K562 (cell line): ENCODE measurements around the gene TGM5. TPM values are rescaled to one million over a fixed set of nuclear protein-coding genes. Genes with fewer than 3 reads are reported as not detected.

Experiments
- CREB3 ChIP-seq: fragments of 450-650 bp; conservative IDR thresholded peaks from 2 replicates; pipeline ENCODE4 v1.6.1; 2016; ENCODE audit warnings: missing genetic modification characterization, low read depth, mild to moderate bottlenecking, missing compliant biosample characterization, moderate library complexity
- EP300 ChIP-seq: IDR thresholded peaks from 2 replicates; pipeline ENCODE4 v1.6.1; 2012; ENCODE audit warnings: low read length, improper control_type of control experiment
- FOXA1 ChIP-seq: fragments of 450-650 bp; IDR thresholded peaks from 2 replicates; pipeline ENCODE4 v1.6.1; 2016; ENCODE audit warnings: mild to moderate bottlenecking, borderline replicate concordance
- FOXJ2 ChIP-seq: fragments of 200-800 bp; sonication (Bioruptor generic); IDR thresholded peaks from 2 replicates; pipeline ENCODE4 v1.6.1; 2016; ENCODE audit warnings: missing genetic modification characterization, missing compliant biosample characterization
- GATA2 ChIP-seq: sonication (generic); formaldehyde crosslinking; IDR thresholded peaks from 2 replicates; pipeline ENCODE4 v1.4.0; 2020; ENCODE audit warnings: mild to moderate bottlenecking, missing genetic modification reagents
- HMGN3 ChIP-seq: IDR thresholded peaks from 2 replicates; pipeline ENCODE4 v1.6.1; 2011; ENCODE audit warnings: borderline replicate concordance, low read depth, mild to moderate bottlenecking, mixed read lengths, low read length; ENCODE audit not compliant: insufficient read length; ENCODE audit errors: extremely low read depth
- IRF2 ChIP-seq: sonication (generic); formaldehyde crosslinking; IDR thresholded peaks from 2 replicates; pipeline ENCODE4 v1.8.1; 2022; ENCODE audit warnings: mild to moderate bottlenecking, missing genetic modification reagents
- NFRKB ChIP-seq: fragments of 450-650 bp; IDR thresholded peaks from 2 replicates; pipeline ENCODE4 v1.6.1; 2016; ENCODE audit warnings: low read depth
- NFYB ChIP-seq: IDR thresholded peaks from 2 replicates; pipeline ENCODE4 v1.6.1; 2011; ENCODE audit warnings: mild to moderate bottlenecking, moderate library complexity; ENCODE audit not compliant: insufficient read length; ENCODE audit errors: extremely low read depth
- NR1H2 ChIP-seq: sonication (generic); formaldehyde crosslinking; IDR thresholded peaks from 2 replicates; pipeline ENCODE4 v1.4.0; 2020; ENCODE audit warnings: mild to moderate bottlenecking, missing genetic modification reagents
- PREB ChIP-seq: sonication (generic); formaldehyde crosslinking; IDR thresholded peaks from 2 replicates; pipeline ENCODE4 v1.8.1; 2023; ENCODE audit warnings: mild to moderate bottlenecking, missing genetic modification reagents
- PURB ChIP-seq: sonication (generic); formaldehyde crosslinking; IDR thresholded peaks from 2 replicates; pipeline ENCODE4 v1.9.0; 2021; ENCODE audit warnings: low read depth, mild to moderate bottlenecking, missing genetic modification reagents
- RBBP5 ChIP-seq: fragments of 200-600 bp; sonication (generic); IDR thresholded peaks from 2 replicates; pipeline ENCODE4 v1.6.1; 2012; ENCODE audit warnings: borderline replicate concordance, mild to moderate bottlenecking, low read length, control low read depth, inconsistent platforms; ENCODE audit not compliant: insufficient read depth, poor library complexity, severe bottlenecking
- RBM22 ChIP-seq: fragments of 200-400 bp; formaldehyde crosslinking; IDR thresholded peaks from 2 replicates; pipeline ENCODE4 v1.6.1; 2018; ENCODE audit warnings: low read length, low read depth; ENCODE audit not compliant: poor library complexity, severe bottlenecking
- SRF ChIP-seq, 2 experiments: fragments of 250-450, 450-650 bp in 1 of 2; sonication (Bioruptor Pico) in 1 of 2; sonication (generic) in 1 of 2; formaldehyde crosslinking; IDR thresholded peaks; 2 replicates each; pipeline versions ENCODE4 v1.5.0 to v1.5.1; 2020 to 2022; ENCODE audit warnings: mild to moderate bottlenecking in 1 of 2, missing genetic modification reagents in 1 of 2
- TAF15 ChIP-seq: fragments of 200-400 bp; formaldehyde crosslinking; IDR thresholded peaks from 2 replicates; pipeline ENCODE4 v1.6.1; 2017; ENCODE audit warnings: mild to moderate bottlenecking, low read depth, low read length, moderate library complexity
- TBP ChIP-seq: optimal IDR thresholded peaks from 2 replicates; pipeline ENCODE3; 2011; ENCODE audit warnings: low read depth, low read length, improper control_type of control experiment
- TEAD1 ChIP-seq, 2 experiments: fragments of 450-650 bp in 1 of 2; sonication (generic) in 1 of 2; formaldehyde crosslinking; IDR thresholded peaks; 2 replicates each; pipeline versions ENCODE4 v1.4.0 to v1.8.0; 2020 to 2022; ENCODE audit warnings: mild to moderate bottlenecking in 2 of 2, missing genetic modification reagents in 1 of 2
- TEAD2 ChIP-seq: fragments of 450-650 bp; IDR thresholded peaks from 2 replicates; pipeline ENCODE4 v1.6.1; 2016; ENCODE audit warnings: missing genetic modification characterization, control low read depth, missing compliant biosample characterization
- THRB ChIP-seq: fragments of 450-650 bp; formaldehyde crosslinking; conservative IDR thresholded peaks from 2 replicates; pipeline ENCODE4 v1.4.0; 2022; ENCODE audit warnings: mild to moderate bottlenecking, missing genetic modification characterization
- TRIM28 ChIP-seq: fragments of 450-650 bp; IDR thresholded peaks from 2 replicates; pipeline ENCODE4 v1.6.1; 2017
- ZEB2 ChIP-seq: fragments of 450-650 bp; IDR thresholded peaks from 2 replicates; pipeline ENCODE4 v1.6.1; 2016
- ZNF124 ChIP-seq: sonication (generic); formaldehyde crosslinking; IDR thresholded peaks from 2 replicates; pipeline ENCODE4 v1.8.1; 2022; ENCODE audit warnings: missing genetic modification reagents
- ZNF146 ChIP-seq: IDR thresholded peaks from one replicate; pipeline ENCODE4 v1.6.1; 2018; ENCODE audit warnings: missing compliant biosample characterization; ENCODE audit not compliant: unreplicated experiment
- ZNF551 ChIP-seq: fragments of 250-450 bp; sonication (Bioruptor Pico); IDR thresholded peaks from 2 replicates; pipeline ENCODE4 v1.5.0; 2021; ENCODE audit warnings: mild to moderate bottlenecking, moderate library complexity
- ZNF695 ChIP-seq: fragments of 450-650 bp; formaldehyde crosslinking; IDR thresholded peaks from 2 replicates; pipeline ENCODE4 v1.4.0; 2020; ENCODE audit warnings: mild to moderate bottlenecking, moderate library complexity
- ZNF717 ChIP-seq: fragments of 250-450 bp; sonication (Bioruptor Pico); IDR thresholded peaks from 2 replicates; pipeline ENCODE4 v1.5.0; 2021
- ZSCAN29 ChIP-seq: fragments of 450-650 bp; IDR thresholded peaks from 2 replicates; pipeline ENCODE4 v1.6.1; 2017
- polyA plus RNA-seq, 8 experiments: library from polyadenylated mRNA; depleted of rRNA in 4 of 8; stranded (reverse) in 5 of 8; unstranded in 3 of 8; fragments of >200 nt; fragmentation: Nextera tagmentation in 2 of 8; fragmentation: Illumina TruSeq in 1 of 8; extraction: Ambion mirVana in 2 of 8; extraction: Trizol in 1 of 8; gene quantifications; 2 replicates each; pipeline versions ENCODE4 v1.2.1 to v1.2.3, GENCODE V29; 2011 to 2014; ENCODE audit warnings: inconsistent platforms in 1 of 8, missing spikeins in 1 of 8
- total RNA-seq, 7 experiments: library from RNA; depleted of rRNA in 6 of 7; stranded (reverse); fragments of >200 nt in 6 of 7; fragmentation: Illumina TruSeq in 2 of 7; extraction: Trizol in 2 of 7; gene quantifications; 2 replicates each; pipeline versions ENCODE4 v1.2.1 to v1.2.3, GENCODE V29; 2011 to 2021; ENCODE audit warnings: low replicate concordance in 1 of 7

The TGM5 gene
- total and polyA plus RNA-seq, 9 of the 15 experiments (the other 6 are each of a cell fraction or from before 2014, with no cell fraction given) = 0.03 to 0.10 (median 0.07) TPM; not detected in 6

GRCh38 chr15:43285609-43286037 is 18.9 kb upstream of the TGM5 start (continued):
- TF ChIP-seq PREB (CRISPR knock-in tag) (no peak), TAF15 (no peak), NFYB (no peak), TEAD1 (CRISPR knock-in tag; IDR thresholded peaks at IDR 0.05) (no peak), ZNF146 (CRISPR knock-in tag) (no peak), ZNF695 (no peak), PURB (CRISPR knock-in tag) (no peak), ZNF551 (no peak), ZEB2 (0 out of 2 replicates have a peak, but pooled peaks have one; percentile 45), CREB3 (no peak), HMGN3 (no peak), IRF2 (CRISPR knock-in tag) (no peak), FOXJ2 (no peak), NR1H2 (CRISPR knock-in tag) (no peak), TRIM28 (no peak), SRF (CRISPR knock-in tag; IDR thresholded peaks at IDR 0.05) (no peak), NFRKB (no peak), THRB (0 out of 2 replicates have a peak, but pooled peaks have one; percentile 21), RBBP5 (no peak), ZNF717 (CRISPR knock-in tag) (no peak), TEAD2 (tag) (no peak), RBM22 (no peak), ZNF124 (no peak), FOXA1 (no peak), GATA2 (CRISPR knock-in tag) (peak; percentile 65), ZSCAN29 (no peak), TBP (no peak), EP300 (0 out of 2 replicates have a peak, but pooled peaks have one; percentile 19)
